Right lung (tissue), 5 donors: ENCODE measurements around the gene RPL36. TPM values are rescaled to one million over a fixed set of nuclear protein-coding genes. Genes with fewer than 3 reads are reported as not detected.

Experiments used
- DNase-seq, 2 donors: peaks; one replicate each; pipeline ENCODE4 v3.0.0-alpha.2; 2013
- polyA plus RNA-seq, 5 donors: library from polyadenylated mRNA; unstranded; fragments of 120-200 nt; gene quantifications; one replicate each; pipeline versions ENCODE4 v1.2.1 to v1.2.3, GENCODE V29; 2013; ENCODE audit warnings: inconsistent platforms in 1 of 5, low replicate concordance in 1 of 5; ENCODE audit not compliant: insufficient read length in 5 of 5, insufficient read depth in 1 of 5

Gene RPL36
- polyA plus RNA-seq, 5 donors: 697 to 1,241 (median 771) TPM

DNA sequence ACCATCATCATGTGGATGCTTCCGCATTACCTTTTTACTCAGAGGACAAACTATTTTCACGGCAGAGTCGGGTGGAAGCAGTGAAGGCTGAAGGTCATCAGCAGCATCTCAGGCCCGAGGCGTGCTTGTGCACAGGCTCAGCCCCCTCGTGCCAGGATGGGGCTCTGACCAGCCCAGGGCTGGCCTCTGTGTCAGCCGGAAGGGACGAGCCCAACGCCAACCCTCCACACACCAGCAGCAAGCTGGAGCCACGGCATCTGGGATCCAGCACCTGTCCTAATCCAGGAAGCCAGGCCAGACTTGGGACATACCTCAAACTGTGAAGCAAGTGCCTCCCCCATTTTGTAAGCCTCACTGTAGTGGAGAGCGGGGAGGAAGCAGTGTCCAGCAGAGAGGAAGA is 20.9 kb upstream of the RPL36 start:
- DNase-seq: no peak

DNA sequence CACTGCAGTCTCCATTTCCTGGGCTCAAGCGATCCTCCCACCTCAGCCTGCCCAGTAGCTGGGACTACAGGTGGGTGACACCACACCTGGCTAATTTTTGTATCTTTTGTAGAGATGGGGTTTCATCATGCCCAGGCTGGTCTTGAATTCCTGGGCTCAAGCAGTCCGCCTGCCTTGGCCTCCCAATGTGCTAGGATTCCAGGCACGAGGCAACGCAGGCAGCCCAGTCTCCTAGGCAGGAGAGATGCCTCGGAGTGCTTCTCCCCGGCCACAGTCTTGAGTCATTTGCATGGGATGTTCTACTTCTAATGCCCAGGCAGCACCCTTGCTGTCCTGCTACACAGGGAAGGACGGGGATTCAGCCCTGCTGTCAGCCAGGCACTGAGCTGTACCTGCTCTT is 18.5 kb upstream of the RPL36 start:
- DNase-seq: no peak

DNA sequence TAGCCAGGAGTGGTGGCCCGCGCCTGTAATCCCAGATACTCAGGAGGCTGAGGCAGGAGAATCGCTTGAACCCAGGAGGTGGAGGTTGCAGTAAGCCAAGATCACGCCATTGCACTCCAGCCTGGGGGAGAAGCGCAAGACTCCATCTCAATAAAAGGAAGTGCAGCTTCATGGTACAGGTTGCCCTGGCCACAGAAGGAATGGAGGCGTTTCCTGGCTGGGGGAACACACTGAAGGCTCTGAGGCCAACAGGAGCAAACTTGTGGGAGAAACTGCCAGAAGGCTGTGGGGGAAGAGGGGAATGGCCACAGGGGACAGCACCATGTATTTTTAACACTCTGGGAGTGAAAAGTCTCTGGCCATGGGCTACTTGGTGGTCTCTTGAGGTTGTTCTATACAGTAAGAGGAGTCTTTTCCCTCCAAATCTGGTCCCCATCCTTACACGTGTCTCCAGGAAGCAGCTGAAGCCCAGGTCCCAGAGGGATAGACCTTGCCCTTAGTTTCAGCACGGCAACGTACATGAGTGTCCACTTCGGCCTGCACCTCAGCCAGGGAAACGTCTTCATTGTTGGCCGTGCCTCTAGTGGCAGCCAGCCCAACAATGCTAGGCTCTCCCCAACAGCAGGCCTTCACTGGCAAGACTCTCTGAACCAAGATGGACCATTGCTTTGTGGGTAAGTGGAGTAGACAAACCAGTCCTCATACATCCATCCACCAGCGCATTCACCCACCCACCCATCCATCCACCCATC is 17.2 kb upstream of the RPL36 start:
- no peak for DNase-seq

GRCh38 chr19:5673752-5674151 is 16.3 kb upstream of the RPL36 start:
- DNase-seq: no peak

DNA sequence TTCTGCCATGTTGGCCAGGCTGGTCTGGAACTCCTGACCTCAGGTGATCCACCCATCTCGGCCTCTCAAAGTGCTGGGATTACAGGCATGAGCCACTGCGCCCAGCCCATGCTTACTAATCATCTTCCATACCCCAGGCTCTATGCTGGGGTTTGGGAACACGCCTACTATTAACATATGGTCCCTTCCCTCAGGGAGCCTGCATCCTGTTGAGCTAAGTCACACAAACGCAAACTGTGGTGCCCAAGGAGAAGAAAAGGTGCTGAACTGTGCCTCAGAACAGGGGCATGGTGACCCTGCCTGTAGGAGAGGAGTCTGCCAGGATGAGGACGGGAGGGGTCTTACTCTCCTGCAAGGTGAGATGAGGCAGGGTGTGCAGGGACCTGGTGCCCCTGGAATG is 15.4 kb upstream of the RPL36 start:
- DNase-seq: no peak

DNA sequence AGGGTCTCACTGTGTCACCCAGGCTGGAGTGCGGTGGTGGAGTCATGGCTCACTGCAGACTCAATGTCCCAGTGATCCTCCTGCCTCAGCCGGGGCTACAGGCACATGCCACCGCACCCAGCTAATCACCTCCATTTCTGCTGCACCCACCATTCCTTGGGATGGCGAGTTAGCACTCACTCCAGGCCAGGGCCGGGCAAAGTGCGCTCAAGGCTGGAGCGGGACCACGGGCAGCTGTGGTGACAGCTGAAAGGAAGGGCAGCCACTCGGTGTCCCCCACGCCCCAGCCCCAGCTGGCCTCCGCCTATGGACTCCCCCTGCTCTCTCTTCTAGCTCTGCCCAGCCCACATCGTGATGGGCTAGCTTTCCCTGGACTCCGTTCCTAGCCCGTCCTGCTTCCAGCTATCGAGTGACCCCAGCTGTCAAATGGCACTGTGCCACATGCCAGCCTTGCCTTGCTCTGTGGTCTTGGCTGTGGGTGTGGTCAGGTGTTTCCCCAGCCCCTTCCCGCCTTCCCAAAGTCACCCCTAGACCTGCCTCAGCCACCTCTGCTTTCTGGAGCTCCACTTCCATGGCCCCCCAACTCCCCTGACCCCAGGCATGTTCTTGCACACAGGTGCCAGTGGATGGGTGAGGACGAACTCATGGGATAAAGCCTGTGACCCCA is 13.9 kb upstream of the RPL36 start:
- no peak for DNase-seq

DNA sequence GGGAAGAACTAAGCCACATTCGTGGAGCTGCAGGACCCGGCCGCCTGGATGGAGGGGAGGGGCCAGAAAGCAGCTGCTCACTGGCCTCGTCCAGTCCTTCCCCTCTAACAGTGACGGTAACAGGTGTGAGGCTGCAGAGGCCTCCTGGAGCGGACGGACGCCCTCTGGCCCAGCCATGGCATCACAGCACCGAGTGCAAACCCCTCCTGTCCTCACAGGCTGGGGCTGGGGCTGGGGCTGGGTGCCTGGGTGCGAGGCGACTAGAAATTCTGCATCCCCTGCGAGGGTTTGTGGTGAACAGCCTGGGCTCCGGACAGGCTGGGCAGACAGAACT is 13.4 kb upstream of the RPL36 start:
- DNase-seq: no peak

DNA sequence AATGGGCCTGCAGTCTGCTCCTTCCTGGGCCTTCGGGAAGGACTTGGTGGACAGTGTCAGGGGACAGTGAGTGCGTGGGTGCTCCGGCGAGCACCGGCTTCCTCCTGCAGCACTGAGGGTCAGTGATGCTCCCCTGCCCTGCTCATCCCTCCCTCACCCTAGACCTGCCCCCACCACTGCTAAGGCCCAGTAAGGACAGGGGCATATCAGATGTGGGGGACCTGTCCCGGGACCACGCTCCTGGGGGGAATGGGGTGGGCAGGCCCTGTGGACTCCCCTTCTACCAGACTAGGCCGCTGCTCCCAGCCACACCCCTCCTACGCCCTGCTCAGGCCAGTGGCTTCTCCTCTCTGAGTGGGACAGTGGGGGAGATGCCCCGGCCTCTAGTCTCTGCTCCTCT is 13.0 kb upstream of the RPL36 start:
- no peak for DNase-seq

DNA sequence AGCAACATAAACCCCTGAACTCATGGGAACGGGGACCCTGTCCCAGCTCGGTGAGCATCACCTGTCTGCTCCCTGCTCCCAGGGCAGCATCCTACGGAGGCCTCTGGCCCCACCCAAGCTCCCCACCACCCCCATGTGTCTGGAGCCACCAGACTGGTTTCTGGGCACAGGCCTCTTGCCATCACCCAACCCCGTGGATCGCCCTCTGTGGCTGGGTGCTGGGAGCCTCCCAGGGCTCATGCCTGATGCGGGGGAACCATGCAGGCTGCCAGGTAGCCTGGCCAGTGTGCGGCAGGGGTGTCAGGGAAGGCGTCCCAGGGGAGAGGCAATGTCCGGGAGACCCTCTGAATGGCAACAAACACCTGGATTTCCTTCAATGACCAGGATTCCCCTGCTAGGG is 12.5 kb upstream of the RPL36 start:
- no peak for DNase-seq

DNA sequence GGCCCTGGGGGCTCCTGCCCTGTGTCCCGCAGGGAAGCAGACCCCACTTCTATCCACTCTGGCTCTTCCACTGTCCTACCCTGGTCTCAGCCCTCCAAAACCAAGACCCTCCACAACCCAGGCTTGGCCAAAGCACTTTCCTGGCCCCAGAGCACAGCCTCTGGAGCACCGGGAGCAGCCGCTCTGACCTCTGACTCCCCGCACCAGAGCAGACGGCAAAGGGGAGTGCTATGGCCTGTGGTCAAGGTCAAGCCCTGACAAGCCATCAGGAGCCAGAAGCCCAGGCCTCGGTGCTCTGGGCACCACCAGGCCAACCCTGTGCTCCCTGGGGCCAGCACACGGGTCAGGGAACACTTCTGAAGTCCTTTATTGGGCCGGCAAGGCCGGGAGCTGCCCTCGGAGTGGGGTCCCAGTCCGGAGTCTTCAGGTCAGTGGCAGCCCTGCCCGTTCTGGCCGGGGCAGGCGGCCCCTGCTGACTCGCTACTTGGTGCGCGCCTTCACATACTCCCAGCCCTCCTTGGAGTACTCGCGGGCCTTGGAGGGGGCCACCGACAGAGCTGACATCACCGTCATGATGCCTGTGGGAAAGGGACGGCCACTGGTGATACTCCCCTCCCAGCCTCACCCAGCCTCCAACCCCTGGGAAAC is 11.9 kb upstream of the RPL36 start:
- no peak for DNase-seq

DNA sequence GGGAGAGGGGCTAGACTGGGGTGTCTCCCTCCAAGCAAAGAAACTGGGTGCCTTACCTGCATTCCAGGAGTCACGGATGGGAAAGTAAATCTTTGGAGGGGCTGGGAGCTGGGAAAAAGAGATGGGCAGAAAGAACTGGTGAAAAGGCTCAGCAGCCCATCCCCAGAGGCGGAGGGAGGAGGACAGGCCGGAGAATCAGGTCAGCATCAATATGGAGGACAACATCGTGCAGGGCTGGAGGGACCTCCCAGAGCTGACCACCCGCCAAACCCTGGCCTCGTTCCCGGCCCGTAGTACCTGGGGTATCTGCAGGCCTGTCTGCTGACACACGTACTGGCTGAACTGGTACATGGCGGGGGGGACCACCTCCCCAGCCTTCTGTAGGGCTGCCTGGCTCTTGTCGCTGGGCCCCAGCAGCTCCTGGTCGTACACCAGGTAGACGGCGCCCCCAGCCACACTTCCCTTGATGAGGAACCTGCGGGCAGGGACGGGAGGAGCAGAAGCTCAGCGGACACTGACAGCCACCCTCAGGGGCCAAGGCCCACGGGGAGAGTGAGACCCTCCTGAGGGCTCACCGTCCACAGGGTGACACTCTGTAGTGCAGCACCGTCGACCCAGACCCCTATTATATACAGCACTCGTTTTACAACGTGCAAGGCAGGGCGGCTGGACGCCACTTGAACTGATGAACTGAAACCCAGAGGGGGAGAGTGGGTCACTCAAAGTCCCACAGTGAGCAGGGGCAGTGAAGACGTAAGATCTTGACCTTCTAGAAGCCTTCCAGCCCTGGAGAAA is 10.6 kb upstream of the RPL36 start:
- no peak for DNase-seq

GRCh38 chr19:5680084-5680436 is 10.0 kb upstream of the RPL36 start:
- DNase-seq: no peak

GRCh38 chr19:5680437-5681368 is 9.4 kb upstream of the RPL36 start, which contains the start of the genes HSD11B1L and MICOS13:
HSD11B1L (plus strand) TSS chr19:5681027; CDS start chr19:5684833, 3,806 bp downstream.
MICOS13 (minus strand) TSS chr19:5680516; CDS start chr19:5680486, 30 bp downstream.
- DNase-seq: peak; percentile 99

DNA sequence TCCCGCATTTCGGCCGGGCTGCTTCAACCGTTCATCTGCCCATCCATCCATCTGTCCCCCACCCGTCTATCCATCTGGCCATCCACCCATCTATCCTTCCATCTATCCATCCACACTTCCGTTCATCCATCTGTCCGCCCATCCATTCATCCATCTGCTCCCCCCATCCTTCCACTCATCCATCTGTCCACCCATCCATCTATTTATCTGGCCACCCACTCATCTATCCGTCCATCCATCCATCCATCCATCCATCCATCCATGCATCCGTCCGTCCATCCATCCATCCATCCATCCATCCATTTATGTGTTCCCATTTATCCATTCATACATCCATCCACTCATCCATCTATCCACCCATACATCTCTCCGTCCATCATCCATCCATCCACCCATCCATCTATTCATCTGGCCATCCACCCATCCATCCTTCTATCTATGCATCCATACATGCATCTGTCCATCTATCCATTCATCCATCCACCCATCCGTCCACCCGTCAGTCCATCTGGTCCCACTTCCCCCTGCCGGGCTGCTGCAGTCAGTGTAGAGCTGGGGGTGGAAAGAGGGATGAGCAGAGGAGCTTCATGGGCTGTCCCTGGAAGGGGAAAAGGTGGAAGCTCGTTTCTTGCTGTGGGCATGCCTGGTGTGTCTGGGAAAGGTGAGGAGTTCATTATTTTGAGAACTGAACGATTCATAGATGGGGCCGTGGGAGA is 8.5 kb upstream of the RPL36 start:
- DNase-seq: no peak

DNA sequence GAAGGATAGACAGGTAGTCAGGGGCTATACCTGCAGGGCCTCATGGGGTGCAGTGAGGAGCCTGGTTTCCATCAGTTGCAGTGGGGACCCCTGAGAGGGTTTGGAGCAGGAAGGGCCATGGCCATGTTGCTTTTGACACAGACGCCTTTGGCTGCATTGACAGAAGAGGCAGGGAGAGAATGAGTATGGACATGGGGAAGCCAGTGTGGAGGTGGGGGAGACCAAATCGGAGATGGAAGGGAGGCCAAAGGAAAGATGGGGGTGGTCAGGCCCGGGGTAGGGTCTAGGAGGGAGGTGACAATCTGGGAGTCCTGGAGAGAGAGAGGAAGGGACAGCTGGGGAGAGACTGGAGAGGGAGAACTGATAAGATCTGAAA is 8.0 kb upstream of the RPL36 start:
- no peak for DNase-seq

DNA sequence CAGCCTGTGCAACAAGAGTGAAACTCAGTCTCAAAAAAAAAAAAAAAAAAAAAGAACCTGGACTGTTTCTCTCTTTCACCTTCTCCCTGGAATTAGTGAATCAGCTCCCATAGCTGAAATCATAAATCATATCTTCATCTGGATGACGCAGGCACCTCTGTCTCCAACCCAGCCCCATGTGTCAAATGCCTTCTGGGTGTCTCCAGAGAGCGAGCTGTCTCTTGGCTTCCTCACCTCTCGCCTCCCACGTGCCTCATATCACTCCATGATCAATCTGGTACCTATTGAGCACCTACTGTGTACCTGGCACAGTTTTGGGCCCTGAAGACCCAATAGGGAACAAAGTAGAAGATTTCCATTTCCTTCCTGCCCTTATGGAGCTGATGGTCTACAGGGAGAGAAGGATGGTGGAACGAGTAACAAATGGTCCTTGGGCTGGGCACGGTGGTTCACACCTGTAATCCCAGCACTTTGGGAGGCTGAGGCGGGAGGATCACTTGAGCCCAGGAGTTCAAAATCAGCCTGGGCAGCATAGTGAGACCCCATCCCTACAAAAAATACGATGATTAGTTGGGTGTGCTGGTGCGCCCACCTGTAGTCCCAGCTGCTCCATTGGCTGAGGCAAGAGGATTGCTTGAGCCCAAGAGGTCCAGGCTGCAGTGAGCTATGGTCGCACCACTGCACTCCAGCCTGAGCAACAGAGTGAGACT is 6.8 kb upstream of the RPL36 start:
- no peak for DNase-seq

- no peak for DNase-seq
These were observed 5.2 kb upstream of the RPL36 start for GRCh38 chr19:5684694-5685430.

DNA sequence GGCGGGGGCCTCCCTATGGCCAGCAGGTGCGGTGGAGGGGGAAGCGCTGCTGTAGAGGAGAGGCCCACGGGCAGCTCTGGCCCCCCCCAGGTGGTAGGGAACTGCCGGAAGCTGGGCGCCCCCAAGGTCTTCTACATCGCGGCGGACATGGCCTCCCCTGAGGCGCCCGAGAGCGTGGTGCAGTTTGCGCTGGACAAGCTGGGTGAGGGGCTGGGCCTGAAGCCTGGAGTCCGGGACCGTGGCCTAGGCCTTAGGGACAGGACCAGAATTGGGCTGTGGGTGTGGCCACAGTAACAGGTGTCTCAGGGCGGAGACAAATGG is 3.8 kb upstream of the RPL36 start:
- DNase-seq: no peak

- DNase-seq: peak; percentile 85 to 89
These were observed 3.3 kb upstream of the RPL36 start for GRCh38 chr19:5686647-5687359.
